Epithelial cell of umbilical artery (primary cell): ENCODE measurements around the gene BRD4. TPM values are rescaled to one million over a fixed set of nuclear protein-coding genes. Genes with fewer than 3 reads are reported as not detected.

ENCODE experiments used
- total RNA-seq: library from RNA; depleted of rRNA; stranded (reverse); fragments of >200 nt; gene quantifications from 2 replicates; pipeline ENCODE4 v1.2.3, GENCODE V29; 2014

Gene BRD4
- total RNA-seq = 7.4 and 10.1 TPM in 2 replicates

DNA sequence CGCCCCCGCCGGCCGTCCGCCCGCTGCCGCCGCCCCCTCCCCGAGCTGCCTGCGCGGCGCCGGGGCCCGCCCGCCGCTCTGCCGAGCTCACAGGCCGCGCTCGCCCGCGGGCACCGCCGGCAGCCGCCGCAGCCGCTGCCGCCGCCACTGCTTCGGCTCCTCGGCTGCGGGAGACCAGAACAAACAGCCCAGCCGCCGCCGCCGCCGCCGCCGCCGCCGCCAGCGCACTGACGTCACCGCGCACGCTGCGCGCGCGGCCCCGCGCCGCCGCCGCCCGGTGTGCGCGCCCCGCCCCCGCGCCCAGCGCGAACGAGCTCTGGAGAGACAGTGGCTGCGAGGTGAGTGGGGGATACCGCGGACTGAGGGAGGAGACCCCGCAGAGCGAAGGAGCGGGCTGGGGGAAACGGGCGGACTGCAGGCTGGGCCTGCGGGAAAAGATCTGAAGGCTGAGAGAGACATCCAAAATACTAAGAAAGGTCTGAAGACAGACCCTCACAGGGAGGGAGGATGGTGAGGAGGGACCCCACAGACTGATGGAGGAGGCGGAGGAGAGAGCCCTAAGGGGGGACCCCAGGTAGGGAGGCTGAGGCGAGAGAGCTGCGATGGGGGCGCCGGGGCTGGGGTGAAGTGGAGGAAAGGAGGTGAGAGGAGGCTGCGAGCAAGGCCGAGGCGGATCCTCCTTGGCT, at the start of gene BRD4:
TSS of gene BRD4 (minus strand) at position 229 of the 686 bp plus-strand sequence. CDS start 59,440 bp downstream, outside the sequence.

GRCh38 chr19:15379083-15379998, 47.0 kb upstream of the BRD4 start, which contains the start of gene AKAP8:
TSS of gene AKAP8 (minus strand) at chr19:15379787. CDS start at chr19:15379731, 56 bp downstream.

GRCh38 chr19:15200553-15201364, 131.6 kb downstream of the BRD4 start, which contains the start of gene NOTCH3:
TSS of gene NOTCH3 (minus strand) at chr19:15200995. CDS start at chr19:15200905, 90 bp downstream.

Other genes with a start within 250 kb of the BRD4 start
- gene SYDE1, start 225.1 kb downstream of the BRD4 start, total RNA-seq = 11.7 and 13.4 TPM in 2 replicates
- 0.61 and 2.9 TPM in 2 replicates for gene NOTCH3, start 131.5 kb downstream of the BRD4 start, total RNA-seq
- 0.15 TPM in 1 of 2 replicates, not detected in the other for gene EPHX3, start 100.1 kb downstream of the BRD4 start, total RNA-seq
- gene AKAP8, start 47.2 kb upstream of the BRD4 start, total RNA-seq = 15.7 and 19.5 TPM in 2 replicates
- 51.3 and 60.6 TPM in 2 replicates for gene AKAP8L, start 86.4 kb upstream of the BRD4 start, total RNA-seq
- gene WIZ, start 117.4 kb upstream of the BRD4 start, total RNA-seq = 4.0 and 5.2 TPM in 2 replicates
- gene RASAL3, start 132.0 kb upstream of the BRD4 start, total RNA-seq = 2.1 and 2.9 TPM in 2 replicates
- gene PGLYRP2, start 147.0 kb upstream of the BRD4 start, total RNA-seq = not detected in 2 replicates
- gene CYP4F22, start 176.0 kb upstream of the BRD4 start, total RNA-seq = not detected in 2 replicates